CD4-positive, alpha-beta T cell treated with Interleukin-6 at 100 ng/mL for 8 hours (primary cell): ENCODE results near the gene SURF6.
"Not testable (repeated sequence)": the region's sequence is repeated elsewhere in the genome, so short reads cannot be mapped to it uniquely, and the experiment has no call there.

Experiments
- DNase-seq: peaks from one replicate; pipeline ENCODE4 v3.0.0-alpha.2; 2020; ENCODE audit warnings: mixed read lengths, low spot score

SURF6 gene

GRCh38 chr9:133290751-133291302 is 45.2 kb downstream of the SURF6 start:
- DNase-seq, result no peak

- no peak for DNase-seq
These were observed 49.5 kb downstream of the SURF6 start for GRCh38 chr9:133286523-133286922.

GRCh38 chr9:133285252-133285775 is 50.7 kb downstream of the SURF6 start:
- no peak for DNase-seq

DNA sequence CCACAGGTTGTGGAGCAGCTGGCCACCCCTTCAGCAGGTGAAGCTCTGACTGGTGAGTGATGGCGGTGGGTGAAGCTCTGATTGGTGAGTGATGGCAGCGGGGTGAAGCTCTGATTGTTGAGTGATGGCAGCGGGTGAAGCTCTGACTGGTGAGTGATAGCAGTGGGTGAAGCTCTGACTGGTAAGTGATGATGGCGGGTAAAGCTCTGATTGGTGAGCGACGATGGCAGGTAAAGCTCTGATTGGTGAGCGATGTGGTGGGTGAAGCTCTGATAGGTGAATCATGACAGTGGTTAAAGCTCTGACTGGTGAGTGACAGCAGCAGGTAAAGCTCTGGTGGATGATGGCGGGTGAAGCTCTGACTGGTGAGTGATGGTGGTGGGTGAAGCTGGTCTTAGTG is 51.6 kb downstream of the SURF6 start:
- DNase-seq, result no peak

DNA sequence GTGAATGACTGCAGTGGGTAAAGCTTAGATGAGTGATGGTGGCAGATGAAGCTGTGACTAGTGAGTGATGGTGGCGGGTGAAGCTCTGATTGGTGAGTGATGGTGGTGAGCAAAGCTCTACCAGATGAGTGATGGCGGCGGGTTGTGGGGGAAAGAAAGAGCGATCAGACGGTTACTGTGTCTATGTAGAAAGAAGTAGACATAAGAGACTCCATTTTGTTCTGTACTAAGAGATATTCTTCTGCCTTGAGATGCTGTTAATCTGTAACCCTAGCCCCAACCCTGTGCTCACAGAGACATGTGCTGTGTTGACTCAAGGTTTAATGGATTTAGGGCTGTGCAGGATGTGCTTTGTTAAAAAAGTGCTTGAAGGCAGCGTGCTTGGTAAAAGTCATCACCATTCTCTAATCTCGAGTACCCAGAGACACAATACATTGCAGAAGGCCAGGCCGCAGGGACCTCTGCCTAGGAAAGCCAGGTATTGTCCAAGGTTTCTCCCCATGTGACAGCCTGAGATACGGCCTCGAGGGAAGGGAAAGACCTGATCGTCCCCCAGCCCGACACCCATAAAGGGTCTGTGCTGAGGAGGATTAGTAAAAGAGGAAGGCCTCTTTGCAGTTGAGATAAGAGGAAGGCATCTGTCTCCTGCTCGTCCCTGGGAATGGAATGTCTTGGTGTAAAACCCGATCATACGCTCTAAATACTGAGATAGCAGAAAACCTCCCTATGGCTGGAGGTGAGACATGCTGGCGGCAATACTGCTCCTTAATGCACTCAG is 52.5 kb downstream of the SURF6 start:
- DNase-seq, result not testable (repeated sequence)

- DNase-seq, result no peak
These were observed 53.3 kb downstream of the SURF6 start for GRCh38 chr9:133282464-133283238.

DNA sequence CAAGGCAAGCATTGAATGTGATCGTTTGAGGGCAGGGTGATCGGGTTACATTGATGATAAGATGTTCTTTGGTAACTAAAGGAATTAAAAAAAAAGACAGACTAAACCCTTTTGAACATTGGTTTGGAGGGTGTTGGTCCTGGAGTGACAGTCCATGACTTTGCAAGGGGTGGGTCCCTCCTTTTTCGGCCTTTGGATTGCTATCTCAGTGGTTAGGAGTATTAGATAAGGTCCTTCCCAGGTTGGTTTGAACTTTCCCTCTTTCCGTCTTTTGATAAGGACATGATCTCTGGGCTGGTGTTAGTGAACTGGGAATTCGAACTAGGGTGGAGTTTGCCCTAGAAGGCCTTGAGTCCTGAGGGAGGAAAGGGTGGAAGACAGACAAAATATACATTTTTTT is 55.6 kb downstream of the SURF6 start:
- no peak for DNase-seq
